Left ventricle myocardium inferior (tissue), 1 donor: ENCODE measurements around the gene SLC24A3. TPM values are rescaled to one million over a fixed set of nuclear protein-coding genes. Genes with fewer than 3 reads are reported as not detected.
A peak's percentile ranks its signal among the peaks of the same experiment; 100 is the strongest.
"Not testable (repeated sequence)": the region's sequence is repeated elsewhere in the genome, so short reads cannot be mapped to it uniquely, and the experiment has no call there.

Experiments used
- DNase-seq: peaks from one replicate; pipeline ENCODE4 v3.0.0-alpha.2; 2020
- H3K27ac ChIP-seq: fragments of 200-600 bp; replicated peaks from 2 replicates; pipeline ENCODE4 v1.8.0; 2021
- H3K27me3 ChIP-seq: fragments of 200-600 bp; 2 replicates; pipeline ENCODE4 v1.8.0; 2021; ENCODE audit warnings: low read depth
- H3K36me3 ChIP-seq: fragments of 200-600 bp; 2 replicates; pipeline ENCODE4 v1.8.0; 2021
- H3K4me1 ChIP-seq: fragments of 200-600 bp; 2 replicates; pipeline ENCODE4 v1.8.0; 2021
- H3K4me3 ChIP-seq: fragments of 200-600 bp; 2 replicates; pipeline ENCODE4 v1.8.0; 2021; ENCODE audit warnings: mild to moderate bottlenecking, moderate library complexity
- H3K9me3 ChIP-seq: fragments of 200-600 bp; replicated peaks from 2 replicates; pipeline ENCODE4 v1.8.0; 2021
- intact Hi-C: fragments of 100-400 bp; cut with micrococcal nuclease; formaldehyde crosslinking; loops from one replicate; pipeline ENCODE4 v1.11.0; 2022
- total RNA-seq: library from RNA; stranded (reverse); fragmentation: NEBNext Ultra II Directional; extraction: Animal tissue kit (Norgen Biotek cat#: 25700); gene quantifications from one replicate; pipeline ENCODE4 v1.2.1, GENCODE V29; 2021
- TF ChIP-seq, protein P1 (sequence below): fragments of 200-600 bp; IDR thresholded peaks from 2 replicates; pipeline ENCODE4 v1.8.0; 2021; ENCODE audit warnings: antibody characterized with exemption, mild to moderate bottlenecking, borderline replicate concordance
- donor health status: DM: no; HTN: yes; CAD: no; lungs with severe emphysema.

The SLC24A3 gene
- total RNA-seq, 1 donor from 2014 or later = 1.3 TPM

DNA sequence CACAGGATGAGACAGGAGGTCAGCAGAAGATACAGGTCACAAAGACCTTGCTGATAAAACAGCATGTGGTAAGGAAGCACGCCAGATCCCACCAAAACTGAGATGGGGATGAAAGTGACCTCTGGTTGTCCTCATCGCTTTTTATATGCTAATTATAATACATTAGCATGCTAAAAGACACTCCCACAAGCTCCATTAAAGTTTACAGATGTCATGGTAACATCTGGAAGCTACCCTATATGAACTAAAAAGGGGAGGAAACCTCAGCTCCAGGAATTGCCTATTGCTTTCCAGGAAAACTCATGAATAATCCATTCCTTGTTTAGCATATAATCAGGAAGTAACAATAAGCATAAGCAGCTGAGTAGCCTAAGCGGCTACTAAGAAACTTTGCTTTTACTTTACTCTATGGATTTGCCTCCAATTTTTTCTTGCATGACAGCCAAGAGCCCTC is 537.2 kb downstream of the SLC24A3 start:
- intact Hi-C loops = no loop called here
- no peak overlapping the region for H3K4me3 ChIP-seq
- H3K27ac ChIP-seq = no peak overlapping the region
- DNase-seq = no peak
- peaks cover 5% of the 10 kb centered on the region for H3K9me3 ChIP-seq
- no peaks in the 10 kb centered on the region for H3K36me3 ChIP-seq
- peaks cover 19% of the 10 kb centered on the region for H3K4me1 ChIP-seq
- TF ChIP-seq, protein P1, sequence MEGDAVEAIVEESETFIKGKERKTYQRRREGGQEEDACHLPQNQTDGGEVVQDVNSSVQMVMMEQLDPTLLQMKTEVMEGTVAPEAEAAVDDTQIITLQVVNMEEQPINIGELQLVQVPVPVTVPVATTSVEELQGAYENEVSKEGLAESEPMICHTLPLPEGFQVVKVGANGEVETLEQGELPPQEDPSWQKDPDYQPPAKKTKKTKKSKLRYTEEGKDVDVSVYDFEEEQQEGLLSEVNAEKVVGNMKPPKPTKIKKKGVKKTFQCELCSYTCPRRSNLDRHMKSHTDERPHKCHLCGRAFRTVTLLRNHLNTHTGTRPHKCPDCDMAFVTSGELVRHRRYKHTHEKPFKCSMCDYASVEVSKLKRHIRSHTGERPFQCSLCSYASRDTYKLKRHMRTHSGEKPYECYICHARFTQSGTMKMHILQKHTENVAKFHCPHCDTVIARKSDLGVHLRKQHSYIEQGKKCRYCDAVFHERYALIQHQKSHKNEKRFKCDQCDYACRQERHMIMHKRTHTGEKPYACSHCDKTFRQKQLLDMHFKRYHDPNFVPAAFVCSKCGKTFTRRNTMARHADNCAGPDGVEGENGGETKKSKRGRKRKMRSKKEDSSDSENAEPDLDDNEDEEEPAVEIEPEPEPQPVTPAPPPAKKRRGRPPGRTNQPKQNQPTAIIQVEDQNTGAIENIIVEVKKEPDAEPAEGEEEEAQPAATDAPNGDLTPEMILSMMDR = no peak
- H3K27me3 ChIP-seq = no peaks in the 10 kb centered on the region

DNA sequence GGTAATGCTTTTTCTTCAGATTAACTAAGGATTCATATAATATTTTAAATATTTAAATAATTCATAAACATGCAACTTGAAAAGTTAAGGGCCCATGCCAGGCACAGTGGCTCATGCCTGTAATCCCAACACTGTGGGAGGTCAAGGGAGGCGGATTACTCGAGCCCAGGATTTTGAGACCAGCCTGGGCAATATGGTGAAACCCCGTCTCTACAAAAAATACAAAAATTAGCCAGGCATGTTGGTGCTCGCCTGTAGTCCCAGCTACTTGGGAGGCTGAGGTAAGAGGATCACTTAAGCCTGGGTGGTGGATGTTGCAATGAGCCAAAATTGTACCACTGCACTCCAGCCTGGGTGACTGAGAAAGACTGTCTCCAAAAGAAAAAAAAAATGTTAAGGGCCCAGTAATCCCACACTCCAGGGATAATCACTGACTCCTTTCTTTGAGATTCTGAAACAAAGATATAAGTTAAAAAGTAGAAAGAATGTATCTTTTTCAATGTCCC is 537.7 kb downstream of the SLC24A3 start:
- DNase-seq = no peak
- TF ChIP-seq, protein P1 = no peak
- Histone ChIP-seq H3K4me3 (no peak overlapping the region), H3K36me3 (no peaks in the 10 kb centered on the region), H3K27me3 (no peaks in the 10 kb centered on the region), H3K4me1 (peaks cover 19% of the 10 kb centered on the region), H3K27ac (no peak overlapping the region), H3K9me3 (peaks cover 5% of the 10 kb centered on the region)
- intact Hi-C loops = no loop called here

GRCh38 chr20:19750907-19751636 is 538.6 kb downstream of the SLC24A3 start:
- Histone ChIP-seq H3K9me3 (no peaks in the 10 kb centered on the region), H3K4me1 (peaks cover 19% of the 10 kb centered on the region), H3K27ac (no peak overlapping the region), H3K27me3 (no peaks in the 10 kb centered on the region), H3K36me3 (no peaks in the 10 kb centered on the region), H3K4me3 (no peak overlapping the region)
- DNase-seq = no peak
- TF ChIP-seq, protein P1 = no peak
- intact Hi-C loops = no loop called here

DNA sequence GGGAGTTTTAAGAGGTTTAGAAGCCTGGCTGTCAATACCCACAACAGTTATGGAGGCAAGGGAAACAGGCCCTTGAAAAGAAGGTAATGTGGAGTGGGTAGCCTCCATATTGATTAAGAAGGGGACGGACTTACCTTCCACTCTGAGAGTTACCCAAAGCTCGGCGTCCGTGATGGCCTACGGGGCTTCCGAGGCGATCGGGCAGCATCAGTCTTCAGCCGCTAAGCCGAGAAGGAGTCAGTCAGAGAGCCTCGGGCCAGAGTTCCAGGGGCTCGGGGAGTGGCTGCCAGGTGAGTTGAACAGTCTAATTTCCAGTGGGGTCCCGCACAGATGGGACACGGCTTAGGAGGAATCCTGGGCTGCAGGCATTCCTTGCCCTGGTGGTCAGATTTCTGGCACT is 541.8 kb downstream of the SLC24A3 start:
- peaks cover 45% of the 10 kb centered on the region for H3K4me1 ChIP-seq
- H3K36me3 ChIP-seq, intact Hi-C loops, H3K9me3 ChIP-seq, H3K27me3 ChIP-seq, H3K4me3 ChIP-seq, H3K27ac ChIP-seq, DNase-seq: not testable (repeated sequence)

DNA sequence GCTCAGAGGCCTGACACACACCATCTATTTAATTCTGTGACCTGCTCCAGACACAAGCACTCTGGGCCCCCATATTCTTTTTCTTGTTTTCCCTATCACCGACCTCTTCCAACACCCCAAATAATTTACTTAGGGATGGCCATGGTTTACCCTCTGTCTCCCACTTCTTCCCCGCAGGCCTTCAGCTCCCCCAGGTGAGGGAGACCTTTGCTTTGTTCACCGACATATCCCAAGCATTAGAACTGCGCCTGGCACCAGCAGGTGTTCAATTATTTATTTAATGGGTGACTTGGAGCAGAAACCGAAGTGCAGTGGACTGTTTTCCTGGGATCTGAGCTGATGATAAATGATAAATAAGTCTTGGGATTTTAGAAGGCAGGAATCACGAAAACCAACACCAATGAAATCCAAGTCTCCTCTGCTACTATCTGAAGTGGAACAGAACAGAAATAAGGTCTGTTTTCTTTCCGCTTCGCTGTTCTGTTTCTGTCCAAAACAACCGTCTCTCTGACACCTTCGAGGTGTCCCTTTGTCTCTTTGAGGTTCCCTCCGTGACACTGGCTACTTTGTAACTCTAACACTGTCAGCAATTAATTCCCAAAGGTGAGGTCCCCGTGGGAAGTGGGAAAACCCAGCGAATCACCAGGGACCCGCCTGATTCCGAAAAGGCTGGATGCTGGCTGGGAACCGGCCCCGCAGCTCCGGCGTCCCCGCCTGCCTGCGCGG is 544.5 kb downstream of the SLC24A3 start:
- DNase-seq = no peak
- Histone ChIP-seq H3K4me1 (peaks cover 53% of the 10 kb centered on the region), H3K4me3 (peak overlapping the region; percentile 86), H3K27me3 (no peaks in the 10 kb centered on the region), H3K36me3 (no peaks in the 10 kb centered on the region), H3K27ac (peak overlapping the region; percentile 99), H3K9me3 (no peaks in the 10 kb centered on the region)
- TF ChIP-seq, protein P1 = no peak
- intact Hi-C loops = no loop called here
